NCI-H69 (cell line): Measurements from ENCODE around the gene MMUT.
A peak's percentile ranks its signal among the peaks of the same experiment; 100 is the strongest.
"Not testable (repeated sequence)": the region's sequence is repeated elsewhere in the genome, so short reads cannot be mapped to it uniquely, and the experiment has no call there.

Experiments used
- DNase-seq: peaks from one replicate; lab custom pipeline; 2025; lab: John Stamatoyannopoulos, UW

MMUT gene

DNA sequence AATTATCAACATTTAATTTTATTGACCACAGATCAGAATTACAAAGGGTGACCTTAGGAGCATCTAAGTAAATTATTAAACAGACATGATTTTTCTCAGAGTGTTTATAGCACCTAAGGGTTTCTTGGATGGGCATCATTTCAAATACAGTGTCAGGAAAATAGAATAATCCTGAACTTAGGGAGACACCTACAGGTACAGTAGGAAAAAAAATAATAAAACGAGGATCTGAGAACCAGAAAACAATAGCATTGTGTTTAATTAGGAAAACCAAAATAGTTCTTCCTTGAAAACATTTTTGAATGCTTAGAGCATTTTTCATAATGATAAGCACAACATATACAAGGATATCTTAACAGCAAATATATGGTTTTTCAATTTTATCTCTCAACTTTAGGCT lies 39.2 kb downstream of the MMUT start:
- peak; percentile 56 for DNase-seq

DNA sequence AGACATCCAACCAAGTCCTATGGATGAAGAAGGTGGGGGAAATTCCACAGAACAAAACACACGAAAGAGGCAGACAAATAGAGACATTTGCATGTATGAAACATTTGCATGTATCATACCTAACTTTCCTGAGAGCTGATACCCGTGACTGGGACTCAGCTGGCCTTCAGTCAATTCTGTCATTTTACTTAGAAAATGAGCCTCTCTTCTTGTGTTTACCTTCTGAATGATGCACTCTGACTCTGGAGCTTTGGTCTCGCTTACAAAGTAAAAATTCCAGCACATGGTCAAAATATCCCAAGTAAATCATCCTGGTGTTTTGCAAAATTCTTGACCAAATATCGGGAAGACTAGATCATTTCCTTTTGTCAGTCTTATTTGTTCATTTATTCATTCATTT lies 46.9 kb downstream of the MMUT start:
- DNase-seq = no peak

DNA sequence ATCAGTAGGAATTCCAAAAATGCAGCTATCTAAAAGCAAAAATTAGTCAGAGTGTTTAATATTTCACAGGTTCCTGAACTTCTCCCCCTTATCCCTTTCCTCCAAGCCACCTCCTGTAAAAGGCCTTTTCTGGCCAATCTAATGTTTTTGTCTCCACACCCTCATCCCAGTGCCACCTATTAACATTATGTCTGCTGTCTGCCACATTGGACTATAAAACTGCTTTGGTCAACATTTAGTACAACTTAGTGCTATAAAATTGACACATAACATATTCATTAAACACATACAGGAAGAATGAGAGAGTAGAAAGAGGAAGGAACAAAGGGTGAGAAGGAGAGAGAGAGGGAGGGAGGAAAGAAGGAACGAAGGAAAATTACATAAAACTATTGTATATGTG lies 47.7 kb downstream of the MMUT start:
- peak; percentile 38 for DNase-seq

DNA sequence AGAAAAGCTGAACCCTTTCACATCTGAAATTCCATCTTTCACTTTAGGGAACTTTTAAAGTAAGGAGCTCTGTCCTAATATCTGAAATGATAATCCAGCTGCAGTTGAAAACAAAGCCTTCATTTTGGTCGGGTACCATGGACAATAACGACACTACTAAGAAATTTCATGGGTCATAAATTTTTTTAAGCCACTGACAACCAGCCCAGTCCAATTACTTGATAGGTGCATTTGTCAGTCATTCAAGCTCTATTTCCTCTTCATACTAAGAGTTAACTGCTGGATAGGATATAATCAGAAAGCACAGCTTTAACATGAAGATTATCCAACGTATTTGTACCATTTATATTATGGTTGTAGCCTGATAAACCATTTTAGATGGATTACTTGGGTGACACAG lies 52.5 kb downstream of the MMUT start:
- DNase-seq = peak; percentile 39

DNA sequence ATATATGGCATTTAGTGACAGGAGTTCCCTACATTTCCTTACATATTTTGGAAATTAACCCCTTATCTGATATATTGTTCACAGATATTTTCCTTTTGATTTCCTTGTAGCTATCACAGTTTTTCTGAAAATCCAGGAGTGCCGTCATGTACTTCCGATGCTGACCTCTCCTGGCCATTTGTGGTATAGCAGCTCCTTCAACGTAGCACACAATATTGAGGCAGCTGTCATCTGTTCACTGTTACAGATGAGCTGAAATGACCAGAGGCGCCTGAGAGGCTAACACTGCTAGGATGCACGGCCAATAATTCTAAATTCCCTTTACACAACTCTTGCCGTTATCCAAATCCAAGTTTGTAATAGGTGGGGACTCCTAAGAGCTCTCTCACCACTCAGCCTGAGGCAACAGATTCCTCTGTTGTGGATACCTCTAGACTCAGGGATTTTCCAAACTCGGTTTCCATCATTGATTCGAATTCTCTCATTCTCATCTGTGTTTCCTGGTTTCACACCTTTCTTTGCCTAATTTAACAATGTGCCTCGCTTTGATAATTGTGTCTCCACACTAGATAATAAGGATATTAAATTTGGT lies 53.0 kb downstream of the MMUT start:
- peak; percentile 88 for DNase-seq

DNA sequence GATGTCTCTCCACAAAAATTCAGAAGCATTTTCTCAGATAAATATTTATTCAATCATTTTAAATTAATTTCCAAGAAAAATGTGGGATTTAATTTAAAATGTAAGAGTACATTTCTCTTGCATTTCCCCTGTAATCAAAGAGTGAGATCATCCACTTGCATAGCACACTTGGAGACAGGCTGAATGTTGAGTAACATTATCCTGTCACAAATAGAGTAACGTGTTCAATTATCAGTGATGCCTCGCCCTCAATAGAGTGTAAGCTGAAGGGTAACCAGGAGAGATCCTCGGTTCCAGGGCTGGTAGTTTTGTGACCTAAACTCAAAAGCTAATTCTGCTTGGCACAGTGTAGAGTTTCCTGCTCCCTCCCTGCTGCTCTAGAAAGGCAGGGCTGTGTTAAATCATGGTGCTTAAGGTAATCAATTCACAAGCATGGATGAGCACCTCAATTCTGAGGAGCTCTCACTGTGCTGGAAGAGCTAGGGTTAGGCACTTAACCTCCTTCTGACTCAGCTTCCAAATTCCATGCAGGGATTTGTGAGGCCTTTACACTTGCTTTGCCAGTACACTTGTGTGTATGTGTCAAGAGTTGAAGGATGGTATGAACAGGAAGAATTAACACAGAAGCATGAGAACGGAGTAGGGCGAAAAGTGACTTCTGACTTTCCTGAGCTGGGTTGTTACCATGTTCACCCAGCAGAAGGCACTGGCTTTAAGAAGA lies 56.6 kb downstream of the MMUT start:
- DNase-seq = peak; percentile 50

DNA sequence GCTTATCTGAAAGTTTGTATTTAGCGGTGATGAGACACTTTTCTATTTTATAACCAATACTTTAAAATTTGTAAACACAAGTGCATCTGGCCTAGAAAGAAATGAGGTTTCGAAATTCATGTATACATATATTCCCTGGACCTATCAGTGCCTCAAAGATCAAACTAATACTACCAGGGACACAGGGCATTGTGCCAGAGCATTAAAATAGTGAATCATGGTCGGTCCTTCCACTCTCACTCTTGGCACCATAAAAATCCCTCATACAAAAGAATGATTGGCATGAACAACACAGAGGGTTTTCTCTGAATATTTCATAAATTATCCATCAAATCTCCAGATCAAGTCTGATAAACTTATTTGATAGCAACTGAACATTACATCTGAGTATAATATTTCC lies 62.0 kb downstream of the MMUT start:
- DNase-seq = no peak

DNA sequence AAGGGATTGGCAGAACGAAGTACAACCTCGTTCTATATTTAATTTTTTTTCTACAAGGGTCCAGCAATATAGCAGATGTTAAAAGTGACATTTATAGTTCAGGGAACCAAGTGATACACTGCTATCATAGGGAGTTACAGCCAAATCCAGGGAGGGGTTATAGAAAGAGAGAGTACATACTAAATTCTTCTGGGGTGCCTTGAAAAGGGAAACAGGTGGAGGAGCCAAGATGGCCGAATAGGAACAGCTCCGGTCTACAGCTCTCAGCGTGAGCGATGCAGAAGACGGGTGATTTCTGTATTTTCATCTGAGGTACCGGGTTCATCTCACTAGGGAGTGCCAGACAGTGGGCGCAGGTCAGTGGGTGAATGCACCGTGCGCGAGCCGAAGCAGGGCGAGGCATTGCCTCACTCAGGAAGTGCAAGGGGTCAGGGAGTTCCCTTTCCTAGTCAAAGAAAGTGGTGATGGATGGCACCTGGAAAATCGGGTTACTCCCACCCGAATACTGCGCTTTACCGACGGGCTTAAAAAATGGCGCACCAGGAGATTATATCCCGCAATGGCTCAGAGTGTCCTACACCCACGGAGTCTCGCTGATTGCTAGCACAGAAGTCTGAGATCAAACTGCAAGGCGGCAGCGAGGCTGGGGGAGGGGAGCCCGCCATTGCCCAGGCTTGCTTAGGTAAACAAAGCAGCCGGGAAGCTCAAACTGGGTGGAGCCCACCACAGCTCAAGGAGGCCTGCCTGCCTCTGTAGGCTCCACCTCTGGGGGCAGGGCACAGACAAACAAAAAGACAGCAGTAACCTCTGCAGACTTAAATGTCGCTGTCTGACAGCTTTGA lies 76.2 kb downstream of the MMUT start:
- not testable (repeated sequence) for DNase-seq

DNA sequence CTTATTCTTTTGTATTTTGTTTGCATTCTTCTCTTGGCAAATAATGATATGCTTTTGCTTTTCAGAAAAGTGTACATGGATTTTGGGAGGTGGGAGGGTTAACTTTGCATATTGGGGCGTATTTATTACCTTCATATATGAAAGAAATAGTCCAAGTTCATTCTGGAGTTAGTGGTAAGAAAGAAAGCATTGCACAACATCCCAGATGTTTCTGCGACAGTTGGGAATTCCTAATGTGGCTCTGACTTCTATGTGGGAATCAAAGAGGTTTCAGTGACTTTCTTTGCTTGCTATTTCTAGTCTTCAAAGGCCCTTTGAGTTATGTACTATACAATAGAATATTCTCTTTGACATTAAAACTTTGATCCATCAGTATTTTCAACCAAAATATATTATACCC lies 78.1 kb downstream of the MMUT start:
- no peak for DNase-seq
